Subcutaneous adipose tissue (tissue), 4 donors: Measurements from ENCODE around the gene ZNF407. TPM values are rescaled to one million over a fixed set of nuclear protein-coding genes. Genes with fewer than 3 reads are reported as not detected.

ENCODE experiments used
- CTCF ChIP-seq: fragments of 450-650 bp; IDR thresholded peaks from one replicate; pipeline ENCODE4 v1.5.1; 2016; ENCODE audit warnings: low read depth, mild to moderate bottlenecking, control low read depth, antibody characterized with exemption, moderate library complexity
- total RNA-seq, 4 donors: library from RNA; depleted of rRNA; stranded (reverse); fragments of >200 nt; gene quantifications; one replicate each; pipeline ENCODE4 v1.1.0, GENCODE V29; 2016

Gene ZNF407
- total RNA-seq, 4 donors from 2014 or later: 16.0 to 24.3 (median 19.6) TPM

GRCh38 chr18:74775239-74775638 lies 177.6 kb downstream of the ZNF407 start:
- TF ChIP-seq CTCF: no peak

GRCh38 chr18:74778191-74778847 lies 180.6 kb downstream of the ZNF407 start:
- no peak for TF ChIP-seq CTCF

- no peak for TF ChIP-seq CTCF
Observed at GRCh38 chr18:74784752-74785151, 187.1 kb downstream of the ZNF407 start.

GRCh38 chr18:74785632-74786031 lies 188.0 kb downstream of the ZNF407 start:
- TF ChIP-seq CTCF: no peak

GRCh38 chr18:74788657-74789056 lies 191.0 kb downstream of the ZNF407 start:
- no peak for TF ChIP-seq CTCF

GRCh38 chr18:74789078-74789477 lies 191.4 kb downstream of the ZNF407 start:
- no peak for TF ChIP-seq CTCF

GRCh38 chr18:74790451-74790850 lies 192.8 kb downstream of the ZNF407 start:
- TF ChIP-seq CTCF: no peak
